Measurements from ENCODE around the gene DUSP6. TPM values are rescaled to one million over a fixed set of nuclear protein-coding genes. Genes with fewer than 3 reads are reported as not detected.
"Not testable (repeated sequence)": the region's sequence is repeated elsewhere in the genome, so short reads cannot be mapped to it uniquely, and the experiment has no call there.

Gene DUSP6
- total and polyA plus RNA-seq, 10 of the 15 experiments (the other 5 are each of a cell fraction or from before 2014, with no cell fraction given) = 0.02 to 0.69 (median 0.07) TPM; not detected in 1

GRCh38 chr12:89337136-89337535 lies 15.2 kb downstream of the DUSP6 start:
- SMC1A ChIA-PET (ENCODE audit: uncharacterized antibody, unreplicated experiment); intact Hi-C loops (cut with micrococcal nuclease; ENCODE audit: unreplicated experiment); H3K4me1 ChIP-seq (ENCODE audit: control insufficient read depth, insufficient read depth, low read length); H4K20me1 ChIP-seq (ENCODE audit: control insufficient read depth, insufficient read depth); FAIRE-seq; DNase-seq (ENCODE audit: low read depth, low spot score); in situ Hi-C loops (cut with MboI); H3K4me2 ChIP-seq (ENCODE audit: control insufficient read depth, insufficient read depth); BruUV-seq (replicated peaks); H3K27ac ChIP-seq (ENCODE audit: control insufficient read depth, insufficient read depth); H2AFZ ChIP-seq (ENCODE audit: control insufficient read depth, low read depth, low read length); H3K4me3 ChIP-seq; RAD21 ChIA-PET (ENCODE audit: unreplicated experiment); H3K79me2 ChIP-seq (ENCODE audit: control insufficient read depth, insufficient read depth, low read length); ATAC-seq; POLR2A ChIA-PET; H3K27me3 ChIP-seq (replicated peaks in 1 of 2; ENCODE audit: control insufficient read depth in 2 of 2, insufficient read depth in 2 of 2, low read length in 1 of 2); H3K36me3 ChIP-seq (ENCODE audit: control insufficient read depth in 2 of 2, insufficient read depth in 2 of 2, low read length in 1 of 2); H3K9ac ChIP-seq (ENCODE audit: control insufficient read depth, insufficient read depth, low read length); H3K9me3 ChIP-seq (replicated peaks; ENCODE audit: control insufficient read depth, insufficient read depth, low read length): not testable (repeated sequence)
- 38% methylated on average over 4 of the region's 4 CpGs for WGBS (ENCODE audit: insufficient coverage, insufficient replicate concordance, low lambda C conversion rate, missing lambda C conversion rate)
- CTCF ChIA-PET = interaction anchor here (1.2 kb wide), 1 partner anchor 320 kb away, joined by 3 read pairs; no protein-coding TSS in a partner anchor

DNA sequence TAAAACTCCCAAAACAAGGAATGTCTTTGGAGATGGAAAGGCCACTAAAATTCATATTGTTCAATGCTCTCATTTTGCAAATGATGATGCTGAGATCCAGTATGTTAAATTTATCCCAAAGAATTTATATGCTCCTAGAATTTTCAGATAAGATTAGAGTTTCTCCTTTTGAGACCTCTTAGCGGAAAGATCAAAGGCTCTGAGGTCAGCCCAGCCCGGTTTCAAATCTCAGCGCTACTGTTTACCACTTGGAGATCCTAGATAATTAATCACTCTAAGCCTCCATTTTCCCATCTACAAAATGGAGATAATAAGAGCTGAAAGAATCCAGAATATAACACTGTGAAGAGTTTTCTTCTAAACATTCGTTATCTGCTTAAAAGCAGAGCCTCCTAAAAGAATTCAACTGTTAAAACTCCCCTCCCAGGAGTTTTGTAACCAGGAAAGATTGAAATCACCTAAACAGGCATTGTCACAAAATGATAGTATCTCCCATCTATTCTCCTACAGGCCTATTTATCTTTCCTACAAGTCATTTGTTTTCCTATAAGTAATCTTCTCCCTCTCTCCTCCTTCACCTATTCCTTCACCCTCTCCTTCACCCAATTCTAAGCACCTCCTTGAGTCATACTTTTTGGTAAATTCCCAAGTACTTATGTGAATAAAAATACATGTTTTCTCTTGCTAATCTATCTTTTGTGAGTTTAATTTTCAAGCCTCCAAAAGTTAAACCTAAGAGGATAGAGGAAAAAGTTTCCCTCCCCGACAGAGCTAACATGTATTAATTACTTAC lies 16.7 kb downstream of the DUSP6 start:
- ChIA-PET CTCF (no interaction called here), POLR2A (no interaction called here), SMC1A (ENCODE audit: uncharacterized antibody, unreplicated experiment) (interaction anchor here (0.6 kb wide), 1 partner anchor 188 kb away, joined by 3 read pairs; no protein-coding TSS in a partner anchor), RAD21 (ENCODE audit: unreplicated experiment) (no interaction called here)
- DNase-seq (ENCODE audit: low read depth, low spot score) (no peak), ATAC-seq (no peak), FAIRE-seq (no peak)
- Histone ChIP-seq H3K27me3 (replicated peaks in 1 of 2; ENCODE audit: control insufficient read depth in 2 of 2, insufficient read depth in 2 of 2, low read length in 1 of 2) (peaks cover 0 to 2% of the 10 kb centered on the region in 2 experiments; a peak in 2 of 4 replicates), H3K9ac (ENCODE audit: control insufficient read depth, insufficient read depth, low read length) (no peak overlapping the region), H3K79me2 (ENCODE audit: control insufficient read depth, insufficient read depth, low read length) (no peaks in the 10 kb centered on the region), H3K4me1 (ENCODE audit: control insufficient read depth, insufficient read depth, low read length) (no peaks in the 10 kb centered on the region), H3K27ac (ENCODE audit: control insufficient read depth, insufficient read depth) (no peak overlapping the region), H3K4me3 (no peak overlapping the region), H4K20me1 (ENCODE audit: control insufficient read depth, insufficient read depth) (no peaks in the 10 kb centered on the region), H2AFZ (ENCODE audit: control insufficient read depth, low read depth, low read length) (no peak overlapping the region), H3K4me2 (ENCODE audit: control insufficient read depth, insufficient read depth) (no peak overlapping the region), H3K36me3 (ENCODE audit: control insufficient read depth in 2 of 2, insufficient read depth in 2 of 2, low read length in 1 of 2) (no peaks in the 10 kb centered on the region), H3K9me3 (replicated peaks; ENCODE audit: control insufficient read depth, insufficient read depth, low read length) (no peaks in the 10 kb centered on the region)
- BruUV-seq (replicated peaks) = no TSS peak
- in situ Hi-C loops (cut with MboI) (no loop called here), intact Hi-C loops (cut with micrococcal nuclease; ENCODE audit: unreplicated experiment) (no loop called here)
- 42% methylated on average over 5 of the region's 5 CpGs for WGBS (ENCODE audit: insufficient coverage, insufficient replicate concordance, low lambda C conversion rate, missing lambda C conversion rate)
- TF ChIP-seq PML (IDR thresholded peaks at IDR 0.05; ENCODE audit: low read length) (no peak), CEBPB (IDR thresholded peaks at IDR 0.05; ENCODE audit: borderline replicate concordance in 1 of 2, low read depth in 2 of 2, low read length in 2 of 2) (no peak), SIN3A (IDR thresholded peaks at IDR 0.05; ENCODE audit: low read depth, low read length) (no peak), NRF1 (conservative IDR thresholded peaks at IDR 0.05; ENCODE audit: low read depth, low read length) (no peak), ESRRA (IDR thresholded peaks at IDR 0.05; ENCODE audit: low read length) (no peak), SREBF2 (IDR thresholded peaks at IDR 0.05; ENCODE audit: low read length) (no peak), IRF3 (IDR thresholded peaks at IDR 0.05) (no peak)
- TF ChIP-seq, protein P1, sequence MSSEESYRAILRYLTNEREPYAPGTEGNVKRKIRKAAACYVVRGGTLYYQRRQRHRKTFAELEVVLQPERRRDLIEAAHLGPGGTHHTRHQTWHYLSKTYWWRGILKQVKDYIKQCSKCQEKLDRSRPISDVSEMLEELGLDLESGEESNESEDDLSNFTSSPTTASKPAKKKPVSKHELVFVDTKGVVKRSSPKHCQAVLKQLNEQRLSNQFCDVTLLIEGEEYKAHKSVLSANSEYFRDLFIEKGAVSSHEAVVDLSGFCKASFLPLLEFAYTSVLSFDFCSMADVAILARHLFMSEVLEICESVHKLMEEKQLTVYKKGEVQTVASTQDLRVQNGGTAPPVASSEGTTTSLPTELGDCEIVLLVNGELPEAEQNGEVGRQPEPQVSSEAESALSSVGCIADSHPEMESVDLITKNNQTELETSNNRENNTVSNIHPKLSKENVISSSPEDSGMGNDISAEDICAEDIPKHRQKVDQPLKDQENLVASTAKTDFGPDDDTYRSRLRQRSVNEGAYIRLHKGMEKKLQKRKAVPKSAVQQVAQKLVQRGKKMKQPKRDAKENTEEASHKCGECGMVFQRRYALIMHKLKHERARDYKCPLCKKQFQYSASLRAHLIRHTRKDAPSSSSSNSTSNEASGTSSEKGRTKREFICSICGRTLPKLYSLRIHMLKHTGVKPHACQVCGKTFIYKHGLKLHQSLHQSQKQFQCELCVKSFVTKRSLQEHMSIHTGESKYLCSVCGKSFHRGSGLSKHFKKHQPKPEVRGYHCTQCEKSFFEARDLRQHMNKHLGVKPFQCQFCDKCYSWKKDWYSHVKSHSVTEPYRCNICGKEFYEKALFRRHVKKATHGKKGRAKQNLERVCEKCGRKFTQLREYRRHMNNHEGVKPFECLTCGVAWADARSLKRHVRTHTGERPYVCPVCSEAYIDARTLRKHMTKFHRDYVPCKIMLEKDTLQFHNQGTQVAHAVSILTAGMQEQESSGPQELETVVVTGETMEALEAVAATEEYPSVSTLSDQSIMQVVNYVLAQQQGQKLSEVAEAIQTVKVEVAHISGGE (CRISPR knock-in tag; IDR thresholded peaks at IDR 0.05) = no peak
- TF ChIP-seq, protein P2, sequence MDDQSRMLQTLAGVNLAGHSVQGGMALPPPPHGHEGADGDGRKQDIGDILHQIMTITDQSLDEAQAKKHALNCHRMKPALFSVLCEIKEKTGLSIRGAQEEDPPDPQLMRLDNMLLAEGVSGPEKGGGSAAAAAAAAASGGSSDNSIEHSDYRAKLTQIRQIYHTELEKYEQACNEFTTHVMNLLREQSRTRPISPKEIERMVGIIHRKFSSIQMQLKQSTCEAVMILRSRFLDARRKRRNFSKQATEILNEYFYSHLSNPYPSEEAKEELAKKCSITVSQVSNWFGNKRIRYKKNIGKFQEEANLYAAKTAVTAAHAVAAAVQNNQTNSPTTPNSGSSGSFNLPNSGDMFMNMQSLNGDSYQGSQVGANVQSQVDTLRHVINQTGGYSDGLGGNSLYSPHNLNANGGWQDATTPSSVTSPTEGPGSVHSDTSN (IDR thresholded peaks at IDR 0.05; ENCODE audit: insufficient replicate concordance, low read depth, low read length) = no peak
